ENCODE data around the gene LCAT. TPM values are rescaled to one million over a fixed set of nuclear protein-coding genes. Genes with fewer than 3 reads are reported as not detected.

Gene LCAT
- total and polyA plus RNA-seq, 9 of the 15 experiments (the other 6 are each of a cell fraction or from before 2014, with no cell fraction given): 0.46 to 21.0 (median 5.0) TPM

- TF ChIP-seq ZNF699 (CRISPR knock-in tag; IDR thresholded peaks at IDR 0.05; ENCODE audit: insufficient replicate concordance): no peak
- TF ChIP-seq, protein P1, sequence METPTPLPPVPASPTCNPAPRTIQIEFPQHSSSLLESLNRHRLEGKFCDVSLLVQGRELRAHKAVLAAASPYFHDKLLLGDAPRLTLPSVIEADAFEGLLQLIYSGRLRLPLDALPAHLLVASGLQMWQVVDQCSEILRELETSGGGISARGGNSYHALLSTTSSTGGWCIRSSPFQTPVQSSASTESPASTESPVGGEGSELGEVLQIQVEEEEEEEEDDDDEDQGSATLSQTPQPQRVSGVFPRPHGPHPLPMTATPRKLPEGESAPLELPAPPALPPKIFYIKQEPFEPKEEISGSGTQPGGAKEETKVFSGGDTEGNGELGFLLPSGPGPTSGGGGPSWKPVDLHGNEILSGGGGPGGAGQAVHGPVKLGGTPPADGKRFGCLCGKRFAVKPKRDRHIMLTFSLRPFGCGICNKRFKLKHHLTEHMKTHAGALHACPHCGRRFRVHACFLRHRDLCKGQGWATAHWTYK (CRISPR knock-in tag; IDR thresholded peaks at IDR 0.05): peak; percentile 85; the same call in 1 of the 2 replicates
- TF ChIP-seq ZNF134 (CRISPR knock-in tag; conservative IDR thresholded peaks at IDR 0.05): no peak
- no peak for TF ChIP-seq SNIP1 (IDR thresholded peaks at IDR 0.05; ENCODE audit: low read depth)
- TF ChIP-seq, protein P2, sequence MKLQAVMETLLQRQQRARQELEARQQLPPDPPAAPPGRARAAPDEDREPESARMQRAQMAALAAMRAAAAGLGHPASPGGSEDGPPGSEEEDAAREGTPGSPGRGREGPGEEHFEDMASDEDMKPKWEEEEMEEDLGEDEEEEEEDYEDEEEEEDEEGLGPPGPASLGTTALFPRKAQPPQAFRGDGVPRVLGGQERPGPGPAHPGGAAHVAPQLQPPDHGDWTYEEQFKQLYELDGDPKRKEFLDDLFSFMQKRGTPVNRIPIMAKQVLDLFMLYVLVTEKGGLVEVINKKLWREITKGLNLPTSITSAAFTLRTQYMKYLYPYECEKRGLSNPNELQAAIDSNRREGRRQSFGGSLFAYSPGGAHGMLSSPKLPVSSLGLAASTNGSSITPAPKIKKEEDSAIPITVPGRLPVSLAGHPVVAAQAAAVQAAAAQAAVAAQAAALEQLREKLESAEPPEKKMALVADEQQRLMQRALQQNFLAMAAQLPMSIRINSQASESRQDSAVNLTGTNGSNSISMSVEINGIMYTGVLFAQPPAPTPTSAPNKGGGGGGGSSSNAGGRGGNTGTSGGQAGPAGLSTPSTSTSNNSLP (IDR thresholded peaks at IDR 0.05; ENCODE audit: borderline replicate concordance, low read depth, low read length): no peak
- TF ChIP-seq, protein P3, sequence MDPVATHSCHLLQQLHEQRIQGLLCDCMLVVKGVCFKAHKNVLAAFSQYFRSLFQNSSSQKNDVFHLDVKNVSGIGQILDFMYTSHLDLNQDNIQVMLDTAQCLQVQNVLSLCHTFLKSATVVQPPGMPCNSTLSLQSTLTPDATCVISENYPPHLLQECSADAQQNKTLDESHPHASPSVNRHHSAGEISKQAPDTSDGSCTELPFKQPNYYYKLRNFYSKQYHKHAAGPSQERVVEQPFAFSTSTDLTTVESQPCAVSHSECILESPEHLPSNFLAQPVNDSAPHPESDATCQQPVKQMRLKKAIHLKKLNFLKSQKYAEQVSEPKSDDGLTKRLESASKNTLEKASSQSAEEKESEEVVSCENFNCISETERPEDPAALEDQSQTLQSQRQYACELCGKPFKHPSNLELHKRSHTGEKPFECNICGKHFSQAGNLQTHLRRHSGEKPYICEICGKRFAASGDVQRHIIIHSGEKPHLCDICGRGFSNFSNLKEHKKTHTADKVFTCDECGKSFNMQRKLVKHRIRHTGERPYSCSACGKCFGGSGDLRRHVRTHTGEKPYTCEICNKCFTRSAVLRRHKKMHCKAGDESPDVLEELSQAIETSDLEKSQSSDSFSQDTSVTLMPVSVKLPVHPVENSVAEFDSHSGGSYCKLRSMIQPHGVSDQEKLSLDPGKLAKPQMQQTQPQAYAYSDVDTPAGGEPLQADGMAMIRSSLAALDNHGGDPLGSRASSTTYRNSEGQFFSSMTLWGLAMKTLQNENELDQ (CRISPR knock-in tag; IDR thresholded peaks at IDR 0.05; ENCODE audit: borderline replicate concordance): no peak
- TF ChIP-seq MCM7 (IDR thresholded peaks at IDR 0.05): no peak
- TF ChIP-seq CHD7 (IDR thresholded peaks at IDR 0.05; ENCODE audit: low read depth, low read length): no peak
- peak; percentile 44 for TF ChIP-seq U2AF1 (optimal IDR thresholded peaks at IDR 0.05; ENCODE audit: low read depth, low read length)
Measured at GRCh38 chr16:67892899-67893742, 50.8 kb downstream of the LCAT start, which contains the start of gene PSKH1 (continued).
